NOMO-1 treated with DMSO at 0.1 percent for 48 hours (cell line): ENCODE measurements around the gene PLCB1.

ENCODE experiments used
- DNase-seq: peaks from one replicate; lab custom pipeline; 2025; ENCODE audit not compliant: unreplicated experiment; lab: John Stamatoyannopoulos, UW

PLCB1 gene

DNA sequence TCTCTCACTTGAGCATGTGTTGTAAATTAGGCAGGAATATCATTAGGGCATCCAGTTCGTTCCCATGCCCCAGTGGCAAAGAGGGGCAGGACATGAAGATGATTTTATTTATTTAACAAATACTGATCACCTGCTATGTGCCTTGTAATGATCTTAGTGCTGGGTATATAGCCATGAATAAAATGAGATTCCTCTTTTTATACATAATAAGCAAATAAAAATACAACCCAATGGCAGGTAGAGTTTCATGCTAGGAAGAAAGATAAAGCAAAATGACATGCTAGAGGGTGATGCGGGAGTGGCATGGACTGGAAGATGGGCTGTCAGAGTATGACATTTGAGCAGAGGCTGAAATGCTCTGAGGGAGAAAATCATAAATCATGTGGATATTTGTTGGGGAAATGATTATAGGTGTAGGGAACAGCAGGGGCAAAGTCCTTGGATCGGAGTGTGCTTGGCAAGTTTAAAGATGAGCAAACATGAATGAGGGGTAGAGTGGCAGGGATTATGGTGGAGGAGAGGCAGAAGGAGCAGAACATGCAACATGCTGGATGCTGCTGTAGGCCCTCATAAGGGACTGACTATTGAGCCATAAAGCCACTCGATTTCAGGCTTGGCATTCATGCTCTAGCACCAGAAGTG, 342.1 kb downstream of the PLCB1 start:
- DNase-seq: no peak

DNA sequence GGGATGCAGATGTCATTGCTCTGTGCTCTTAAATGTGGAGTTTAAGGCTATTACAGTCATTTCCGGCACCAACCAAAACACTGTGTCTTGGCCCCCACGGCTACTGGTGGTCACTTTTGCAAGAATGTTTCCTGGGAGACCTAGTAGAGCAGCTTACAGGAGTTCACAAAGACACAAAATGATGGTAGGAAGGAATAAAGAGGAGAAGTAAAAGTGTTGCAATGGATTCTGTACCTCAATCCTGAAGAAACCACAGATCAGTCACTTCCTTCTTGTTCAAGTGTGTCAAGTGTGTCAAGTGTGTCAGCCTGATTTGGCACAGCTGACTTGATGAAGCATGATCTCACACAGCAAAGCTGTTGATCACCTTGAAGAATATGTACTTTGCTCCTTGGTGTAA, 344.0 kb downstream of the PLCB1 start:
- DNase-seq: peak; percentile 76

DNA sequence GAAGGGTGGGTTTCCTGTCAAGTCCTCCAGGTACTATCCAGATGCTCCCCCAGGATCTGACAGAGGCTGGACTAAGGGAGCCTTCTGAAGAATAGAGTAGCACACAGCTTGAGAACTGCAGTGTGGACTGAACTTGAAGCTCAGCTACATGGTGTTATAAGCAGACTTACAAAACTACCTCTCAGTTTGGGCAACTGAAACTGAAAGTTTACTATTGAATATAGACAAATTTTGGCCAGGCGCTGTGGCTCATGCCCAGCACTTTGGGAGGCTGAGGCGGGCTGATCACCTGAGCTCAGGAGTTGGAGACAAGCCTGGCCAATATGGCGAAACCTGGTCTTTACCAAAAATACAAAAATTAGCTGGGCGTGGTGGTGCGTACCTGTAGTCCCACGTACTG, 348.5 kb downstream of the PLCB1 start:
- DNase-seq: no peak

DNA sequence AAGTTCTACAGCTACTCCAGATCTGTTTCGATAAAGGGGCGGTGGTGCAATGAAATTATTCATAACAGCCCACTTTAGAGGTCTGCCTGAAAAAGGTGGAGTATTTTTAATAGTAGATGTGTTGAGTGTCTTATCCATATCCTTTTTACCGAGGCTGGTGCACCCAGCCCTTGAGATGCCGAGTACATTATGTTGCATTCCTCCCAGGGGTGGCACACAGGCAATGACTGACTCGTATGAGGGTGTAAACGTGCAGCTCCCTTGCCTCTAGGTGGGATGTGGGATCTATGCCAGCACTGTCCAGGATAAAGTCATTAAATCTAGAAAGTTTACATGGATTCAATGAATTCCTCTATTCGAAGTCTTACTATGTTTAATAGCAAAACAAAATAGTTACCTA, 355.6 kb downstream of the PLCB1 start:
- no peak for DNase-seq

DNA sequence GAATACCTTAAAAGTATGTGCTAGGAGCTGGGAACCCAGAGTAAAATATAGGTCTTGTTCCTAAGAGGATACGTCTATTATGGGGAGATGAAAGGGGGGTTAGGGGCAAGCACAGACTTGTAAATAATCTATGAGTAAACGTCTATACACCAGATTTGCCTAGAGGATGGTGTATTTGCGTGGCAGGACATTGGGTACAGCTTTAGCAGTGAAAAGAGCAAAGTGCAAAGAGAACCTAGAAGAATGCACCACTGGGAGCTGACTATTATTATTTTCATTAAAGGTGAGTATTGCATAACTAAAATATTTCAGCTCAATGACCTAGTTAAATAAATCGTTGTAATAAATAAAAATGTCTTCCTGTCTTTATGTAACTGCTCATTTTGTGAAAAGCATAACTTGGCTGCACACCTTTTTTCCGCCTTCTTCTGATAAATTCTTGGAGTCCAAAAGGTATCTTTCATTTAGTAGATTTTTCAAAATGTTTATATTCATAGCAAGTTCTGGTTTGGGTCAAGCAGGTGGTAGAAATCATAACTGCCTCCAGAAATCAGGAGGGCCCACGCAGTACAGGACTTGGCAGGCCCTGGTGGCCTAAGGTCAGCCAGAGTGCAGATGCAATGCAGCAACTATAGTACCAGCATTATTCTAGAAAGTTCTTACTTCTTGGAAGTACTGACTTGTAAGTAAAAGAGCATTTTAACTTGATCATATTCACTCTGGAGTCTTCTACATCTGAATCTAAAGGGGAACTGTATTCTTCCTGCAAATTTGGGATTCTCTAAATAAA, 357.2 kb downstream of the PLCB1 start:
- no peak for DNase-seq

DNA sequence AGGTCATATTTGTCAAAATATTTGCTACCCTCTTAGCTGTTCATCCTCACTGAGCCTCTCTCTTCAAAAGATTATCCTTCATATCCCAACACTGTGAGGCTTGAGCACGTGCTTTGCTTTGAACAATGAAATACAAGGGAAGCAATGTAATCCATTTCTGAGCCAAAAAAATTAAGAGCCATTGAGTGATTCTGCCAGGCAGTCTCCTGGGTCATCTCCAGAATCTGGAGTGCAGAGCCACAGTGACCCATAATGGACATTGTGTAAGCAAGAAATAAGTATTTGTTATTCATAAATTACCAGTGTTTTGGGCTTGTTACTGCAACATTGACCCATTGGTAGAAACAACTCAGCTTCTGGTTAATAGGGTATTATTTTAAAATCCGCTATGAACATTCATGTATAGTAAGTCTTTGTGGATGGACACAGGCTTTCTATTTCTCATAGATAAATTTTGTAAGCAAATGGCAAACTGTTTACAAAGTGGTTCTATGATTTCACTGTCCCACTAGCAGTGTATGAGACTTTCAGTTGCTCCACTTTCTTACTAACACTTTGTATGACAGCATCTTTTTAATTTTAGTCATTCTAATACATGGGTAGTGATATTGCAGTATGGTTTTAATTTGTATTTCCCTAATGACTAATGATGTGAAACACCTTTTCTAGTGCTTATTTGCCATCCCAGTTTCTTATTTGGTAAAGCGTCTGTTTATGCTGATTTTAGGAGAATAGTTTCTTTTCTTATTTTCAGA, 358.2 kb downstream of the PLCB1 start:
- DNase-seq: no peak

DNA sequence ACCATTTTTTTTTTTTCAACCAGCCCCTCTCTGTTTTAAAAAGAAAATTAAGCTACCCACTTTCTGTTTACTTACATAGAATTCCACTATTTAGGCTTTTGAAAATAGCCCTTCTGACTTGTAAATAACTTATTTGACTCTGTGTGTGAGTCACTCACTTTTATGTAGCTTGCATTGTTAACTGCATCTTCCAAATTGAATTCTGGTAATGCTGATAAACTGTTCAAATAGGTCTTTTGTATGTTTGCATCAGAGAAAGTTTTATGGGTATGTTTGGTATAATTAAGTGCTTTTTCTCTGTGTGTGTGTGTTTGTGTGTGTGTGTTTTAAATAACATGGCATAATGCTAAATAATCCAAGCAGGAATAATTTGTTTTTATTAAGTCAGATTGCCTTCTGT, 360.1 kb downstream of the PLCB1 start:
- DNase-seq: no peak

DNA sequence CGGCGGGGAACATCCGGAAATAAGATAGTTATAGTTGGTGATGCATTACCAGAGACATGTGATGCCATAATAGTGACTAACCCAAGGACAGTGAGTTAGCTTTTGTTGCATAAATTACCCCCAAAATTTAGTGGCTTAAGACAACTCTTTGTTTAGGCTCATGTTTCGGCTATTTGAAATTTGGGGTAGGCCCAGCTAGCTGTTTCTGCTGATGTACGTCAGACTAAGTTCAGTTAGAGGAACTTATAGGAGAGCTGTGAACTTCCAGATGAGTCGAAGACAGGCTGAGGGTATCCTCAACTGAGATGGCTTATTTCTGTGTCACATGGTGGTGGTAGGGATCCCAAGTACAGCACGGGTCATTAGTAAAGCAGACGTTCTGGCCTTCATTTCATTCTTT, 366.5 kb downstream of the PLCB1 start:
- DNase-seq: no peak

DNA sequence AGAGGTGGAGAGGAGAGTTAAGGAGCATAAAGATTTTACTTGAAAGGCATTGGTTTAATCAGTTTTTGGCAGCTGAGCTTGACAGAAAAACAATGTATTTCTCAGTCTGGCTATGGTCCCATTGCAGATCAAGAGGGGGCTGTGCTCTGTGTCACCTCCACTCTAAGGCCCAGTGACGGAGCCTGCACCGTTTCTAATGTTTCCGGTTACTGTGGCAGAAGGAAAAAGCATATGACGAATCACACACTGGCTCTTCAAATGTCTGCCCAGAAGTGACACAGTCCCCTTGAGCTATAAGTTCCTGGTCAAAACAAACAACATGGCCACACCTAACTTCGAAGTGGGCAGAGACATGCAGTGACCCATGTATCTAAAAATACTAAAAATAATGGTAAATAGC, 372.0 kb downstream of the PLCB1 start:
- no peak for DNase-seq

DNA sequence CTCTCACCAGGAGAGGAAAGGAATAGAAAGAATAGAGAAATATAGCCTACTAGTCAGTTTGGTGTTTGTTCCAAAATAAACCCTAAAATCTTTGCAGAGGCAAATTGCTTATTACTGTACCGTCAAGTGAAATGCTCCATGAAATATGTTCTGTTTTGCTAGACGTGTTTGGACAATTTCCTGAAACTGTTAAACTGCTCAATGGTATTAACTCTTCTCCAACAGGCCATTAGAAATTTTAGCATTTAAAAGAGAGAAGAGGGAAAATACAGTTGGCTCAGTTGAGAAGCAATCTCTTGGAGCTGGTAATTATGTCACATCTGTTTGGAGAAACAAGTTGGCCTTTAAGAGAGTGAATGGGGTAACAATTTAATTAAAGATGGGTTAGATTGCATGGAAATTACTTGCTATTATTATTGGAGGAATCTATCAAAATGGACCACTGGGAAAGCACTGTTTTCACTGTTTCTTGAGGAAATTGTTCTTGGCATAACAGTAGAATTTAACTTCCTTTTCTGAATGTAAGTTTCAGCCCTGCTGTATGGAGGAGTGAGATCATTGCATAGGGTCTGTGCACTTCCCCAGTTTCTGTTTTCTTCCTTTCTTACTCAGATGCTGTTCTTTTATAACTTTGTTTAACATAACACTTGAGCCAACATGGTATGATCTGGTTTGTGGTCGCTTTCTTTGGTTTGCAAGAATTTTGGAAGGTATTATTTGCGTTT, 373.6 kb downstream of the PLCB1 start:
- DNase-seq: peak; percentile 63

DNA sequence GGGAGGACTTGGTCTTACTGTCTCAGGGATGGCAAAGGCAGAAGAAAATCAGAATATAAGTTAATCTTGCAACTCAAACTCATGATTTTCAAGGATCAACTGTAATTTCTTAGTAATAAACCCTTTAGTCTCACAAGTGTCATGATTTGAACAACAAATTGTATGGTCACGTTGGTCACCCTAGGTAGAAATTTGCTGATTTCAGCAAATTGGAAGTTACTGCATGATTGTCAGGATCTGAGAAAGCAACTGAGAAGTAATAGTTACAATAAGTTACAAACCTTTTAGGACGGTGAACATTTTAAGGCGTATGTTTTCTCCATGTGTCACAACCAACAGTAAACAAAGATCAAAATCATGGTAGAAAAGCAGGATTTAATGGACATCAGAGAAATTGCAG, 375.2 kb downstream of the PLCB1 start:
- DNase-seq: no peak

DNA sequence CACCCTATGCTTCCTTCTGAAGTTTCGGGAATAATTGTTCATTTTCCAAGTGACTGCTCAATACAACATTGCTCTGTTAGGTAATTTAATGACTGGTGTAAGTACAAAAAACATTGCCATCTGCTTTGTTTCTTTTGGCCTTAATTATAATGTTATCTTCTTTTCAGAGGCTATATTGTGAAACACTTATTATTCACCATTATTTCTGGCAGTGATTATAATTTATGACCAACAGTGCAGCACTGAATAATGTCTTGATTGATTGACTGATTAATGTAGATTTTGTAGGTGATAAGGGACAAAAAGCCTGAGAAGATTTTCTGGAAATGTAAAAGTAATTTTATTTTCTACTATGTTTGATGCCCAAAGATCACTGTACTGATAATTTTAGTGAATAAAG, 377.7 kb downstream of the PLCB1 start:
- no peak for DNase-seq

DNA sequence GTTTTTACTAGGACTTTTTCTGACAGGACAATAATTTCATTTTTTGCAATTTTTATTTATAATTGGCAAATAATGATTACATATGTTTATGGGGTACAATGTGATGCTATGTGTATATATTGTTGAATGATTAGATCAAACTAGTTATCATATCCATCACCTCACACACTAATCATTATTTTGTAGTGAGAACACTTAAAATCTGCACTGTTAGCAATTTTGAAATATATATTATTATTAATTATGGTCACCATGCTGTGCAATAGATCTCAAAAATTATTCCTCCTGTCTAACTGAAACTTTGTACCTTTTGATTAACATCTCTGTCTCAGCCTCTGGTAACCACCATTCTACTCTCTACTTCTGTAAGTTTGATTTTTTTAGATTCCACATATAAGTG, 378.7 kb downstream of the PLCB1 start:
- no peak for DNase-seq

DNA sequence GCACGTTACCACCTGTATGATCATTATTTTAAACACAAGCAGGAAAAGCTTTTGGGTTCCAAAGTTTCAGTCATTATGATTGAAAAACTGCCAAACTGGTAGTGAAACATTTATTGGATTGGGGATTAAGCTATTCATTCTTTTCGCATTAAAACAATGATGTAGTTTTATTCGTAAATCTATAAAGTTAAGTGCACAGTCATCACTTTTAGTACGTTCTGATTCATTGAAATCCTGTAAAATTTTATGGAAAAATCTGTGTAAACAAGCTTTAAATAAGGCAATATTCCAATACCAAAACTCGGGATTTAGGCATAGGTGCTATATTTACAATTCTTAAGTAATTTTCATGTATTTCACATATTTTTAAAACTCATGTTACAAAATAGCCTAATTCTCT, 379.9 kb downstream of the PLCB1 start:
- no peak for DNase-seq

DNA sequence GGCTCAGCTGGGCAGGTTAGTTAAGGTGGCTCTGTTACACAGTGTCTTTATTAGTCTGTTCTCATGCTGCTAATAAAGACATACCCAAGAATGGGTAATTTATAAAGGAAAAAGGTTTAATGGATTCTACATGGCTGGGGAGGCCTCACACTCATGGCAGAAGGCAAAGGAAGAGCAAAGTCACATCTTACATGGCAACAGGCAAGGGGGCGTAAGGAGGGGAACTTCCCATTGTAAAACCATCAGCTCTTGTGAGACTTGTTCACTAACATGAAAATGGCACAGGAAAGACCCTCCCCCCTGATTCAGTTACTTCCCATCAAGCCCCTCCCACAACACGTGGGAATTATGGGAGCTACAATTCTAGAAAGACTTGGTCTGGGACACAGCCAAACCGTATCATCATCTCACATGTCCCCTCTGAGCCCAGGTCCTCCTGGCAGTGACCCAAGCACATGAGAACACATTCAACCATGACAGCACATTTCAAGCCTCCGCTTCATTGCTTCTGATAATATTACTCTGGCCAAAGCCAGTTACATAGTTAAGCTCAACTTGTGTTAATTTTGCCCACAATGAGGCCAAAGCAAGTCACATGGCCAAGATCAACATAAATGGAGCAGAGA, 383.9 kb downstream of the PLCB1 start:
- DNase-seq: no peak

DNA sequence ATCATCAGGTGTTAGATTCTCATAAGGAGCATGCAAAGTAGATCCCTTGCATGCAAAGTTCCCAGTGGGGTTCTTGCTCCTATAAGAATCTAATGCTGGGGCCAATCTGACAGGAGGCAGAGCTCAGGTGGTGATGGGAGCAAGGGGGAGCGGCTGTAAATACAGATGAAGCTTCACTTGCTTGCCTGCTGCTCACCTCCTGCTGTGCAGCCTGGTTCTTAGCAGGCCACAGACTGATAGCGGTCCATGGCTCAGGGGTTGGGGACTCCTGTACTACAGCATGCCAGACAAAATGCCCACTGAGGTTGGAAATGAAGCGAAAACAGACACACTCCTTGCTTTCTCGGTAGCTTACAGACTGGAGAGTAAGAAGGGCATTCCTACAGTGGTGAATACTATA, 386.8 kb downstream of the PLCB1 start:
- DNase-seq: no peak

DNA sequence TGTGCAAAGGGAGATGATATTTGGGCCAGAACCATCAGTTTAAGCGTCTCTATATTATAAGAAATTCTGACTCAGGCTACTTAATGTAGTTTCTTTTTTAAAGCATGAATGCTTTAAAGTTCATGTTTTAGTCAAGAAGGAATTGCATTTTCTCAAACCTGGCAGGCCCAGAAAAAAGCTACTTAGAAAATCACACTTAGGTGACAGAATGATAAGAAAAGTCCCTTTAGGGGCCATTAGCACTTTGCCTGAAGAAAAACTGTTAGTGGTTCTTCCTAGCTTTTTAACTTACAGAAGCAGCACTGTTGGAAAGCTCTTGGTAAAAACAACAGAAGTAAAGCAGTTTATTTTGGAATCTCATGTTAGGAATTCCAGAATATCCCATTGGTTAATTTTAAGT, 387.8 kb downstream of the PLCB1 start:
- DNase-seq: no peak

DNA sequence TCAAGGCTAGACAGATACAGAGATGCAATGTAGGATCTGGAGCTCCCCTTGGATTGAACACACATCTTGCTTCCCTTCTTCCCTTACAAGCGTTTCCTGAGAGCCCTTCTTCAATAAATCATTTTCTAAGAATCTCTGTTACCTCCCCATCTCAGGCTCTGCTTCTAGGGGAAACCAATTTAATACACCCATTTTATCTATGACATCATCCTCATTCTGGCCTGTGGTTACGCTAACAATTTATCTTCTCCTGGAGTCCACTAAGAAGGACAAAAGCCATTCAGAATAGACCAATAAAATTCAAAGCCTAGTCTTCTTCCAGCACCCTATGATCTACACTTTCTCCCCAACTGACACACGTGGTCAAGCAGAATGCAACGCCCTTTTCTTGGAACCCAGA, 390.1 kb downstream of the PLCB1 start:
- no peak for DNase-seq

DNA sequence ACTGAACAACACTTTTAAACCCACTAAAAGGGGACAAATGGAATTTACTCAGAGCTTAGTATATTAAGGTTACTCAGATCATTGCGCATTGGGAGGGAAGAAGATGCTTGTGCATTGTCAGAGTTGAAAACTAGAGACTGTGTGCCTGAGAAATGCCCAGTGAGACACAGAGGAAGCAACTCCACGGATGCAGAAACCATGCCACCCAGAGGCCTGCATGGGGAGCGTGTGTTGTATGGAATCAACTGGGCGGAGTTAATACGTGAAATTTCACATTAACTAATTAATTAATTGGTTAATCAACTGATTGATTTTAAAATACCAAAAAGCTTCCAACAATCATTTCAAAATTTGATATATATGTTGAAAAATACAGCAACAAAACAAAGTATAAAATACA, 391.6 kb downstream of the PLCB1 start:
- DNase-seq: peak; percentile 14

DNA sequence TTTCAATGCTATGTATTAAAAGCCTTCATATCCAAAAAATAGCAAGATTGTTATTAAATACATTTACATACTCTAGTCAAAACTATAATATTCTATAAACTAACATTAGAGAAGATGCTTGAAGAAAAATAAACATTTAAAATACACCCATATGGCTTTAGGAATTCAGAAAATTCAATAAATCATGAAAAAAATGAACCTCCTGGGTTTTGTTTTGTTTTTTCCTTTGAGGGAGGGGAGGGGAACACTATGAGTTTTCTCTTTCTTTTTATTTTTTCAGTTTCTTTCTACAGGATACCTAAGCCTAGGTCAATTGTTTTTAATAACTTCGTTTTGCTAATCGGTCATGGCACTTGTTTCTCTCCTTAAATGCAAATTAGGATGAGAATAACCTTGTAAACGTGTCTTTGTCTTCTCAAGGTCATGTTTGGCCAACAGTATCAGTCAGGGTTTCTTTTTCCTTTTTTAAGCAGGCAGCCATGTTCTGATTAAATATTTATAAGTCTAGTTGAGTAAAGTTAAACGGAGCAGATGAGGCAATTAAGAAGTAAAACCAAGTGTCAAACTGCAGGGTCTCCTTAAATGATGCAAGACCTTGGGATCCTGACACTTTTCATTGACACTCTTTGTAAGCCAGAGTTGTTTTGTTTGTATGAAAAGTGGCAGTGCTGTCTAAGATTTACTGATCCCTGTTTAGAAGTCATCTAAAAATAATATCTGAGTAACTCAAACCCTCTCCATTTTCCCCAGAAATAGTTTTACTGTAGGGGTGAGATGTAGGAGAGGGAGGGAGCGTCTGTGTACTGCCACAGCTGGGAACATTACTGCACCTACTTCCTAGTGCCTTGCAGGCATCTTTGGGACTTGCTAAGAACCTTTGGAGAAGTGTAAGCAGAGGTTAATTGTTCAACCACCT, 392.3 kb downstream of the PLCB1 start:
- DNase-seq: no peak
